ENCODE measurements around the gene C2CD3. TPM values are rescaled to one million over a fixed set of nuclear protein-coding genes. Genes with fewer than 3 reads are reported as not detected.

The C2CD3 gene
- total and polyA plus RNA-seq, 9 of the 15 experiments (the other 6 are each of a cell fraction or from before 2014, with no cell fraction given) = 4.4 to 20.2 (median 15.4) TPM

DNA sequence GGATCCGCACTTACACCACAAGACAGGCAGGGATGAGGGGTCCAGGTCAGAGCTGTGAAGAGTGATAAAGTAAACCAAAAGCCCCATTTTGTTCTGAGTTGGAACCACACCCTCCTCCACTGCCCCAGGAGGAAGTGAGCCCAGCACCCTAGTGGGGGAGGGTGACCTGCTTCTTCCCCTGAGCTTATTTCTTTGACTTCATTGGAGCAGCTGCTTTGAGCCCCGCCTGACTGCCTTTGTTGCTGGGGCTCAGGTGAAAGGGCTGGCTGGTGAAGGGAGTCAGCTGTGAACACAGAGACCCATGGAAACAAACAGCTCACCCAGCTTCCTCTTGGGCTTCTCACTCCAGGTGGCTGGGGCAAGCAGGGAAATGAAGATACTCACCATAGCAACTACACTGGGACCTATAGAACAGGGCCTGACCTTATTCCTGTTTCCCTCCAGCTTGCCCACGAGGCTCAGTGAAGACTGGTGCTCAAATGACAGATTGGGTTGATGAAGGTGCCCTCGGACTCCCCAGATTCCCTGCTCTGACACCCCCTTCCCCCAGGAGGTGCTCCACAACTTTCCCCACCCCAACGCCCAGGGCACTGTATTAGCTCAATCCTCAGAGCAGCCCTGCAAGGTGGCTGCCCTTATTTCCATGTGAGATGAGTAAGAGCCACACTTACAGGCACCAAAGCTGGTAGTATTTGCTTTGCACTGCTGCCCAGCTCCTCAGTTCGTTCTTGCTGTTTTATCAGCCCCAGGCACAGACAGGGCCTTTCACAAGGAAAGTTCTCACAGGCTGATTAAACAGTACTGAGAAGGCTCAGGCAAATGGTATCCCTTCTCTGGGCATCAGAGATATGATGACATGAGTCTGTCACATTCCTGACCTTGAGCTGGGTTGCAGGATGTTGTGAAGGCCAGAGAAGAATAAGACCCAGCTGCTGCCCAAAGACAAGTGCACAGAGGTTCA lies 190.5 kb downstream of the C2CD3 start (continued):
- TF ChIP-seq REST (IDR thresholded peaks at IDR 0.05; ENCODE audit: borderline replicate concordance) (no peak), REST (CRISPR knock-in tag; IDR thresholded peaks at IDR 0.05; ENCODE audit: low read depth) (no peak), ERF (CRISPR knock-in tag; IDR thresholded peaks at IDR 0.05) (no peak), CREB1 (IDR thresholded peaks at IDR 0.05) (no peak), CREB1 (CRISPR knock-in tag; IDR thresholded peaks at IDR 0.05) (0 out of 2 replicates have a peak, but pooled peaks have one; percentile 19), FIP1L1 (IDR thresholded peaks at IDR 0.05; ENCODE audit: low read depth, low read length, poor library complexity, severe bottlenecking) (no peak), ZNF41 (CRISPR knock-in tag; conservative IDR thresholded peaks at IDR 0.05) (no peak), RBBP5 (IDR thresholded peaks at IDR 0.05; ENCODE audit: borderline replicate concordance, insufficient read depth, low read length, poor library complexity, severe bottlenecking) (peak; percentile 17), NBN (IDR thresholded peaks at IDR 0.05; ENCODE audit: low read depth) (no peak), NFIC (IDR thresholded peaks at IDR 0.05) (peak; percentile 38; the same call in 1 of the 2 replicates), ZNF766 (CRISPR knock-in tag; conservative IDR thresholded peaks at IDR 0.05) (no peak), HMBOX1 (IDR thresholded peaks at IDR 0.05) (0 out of 2 replicates have a peak, but pooled peaks have one; percentile 12), HBP1 (CRISPR knock-in tag; IDR thresholded peaks at IDR 0.05) (no peak), MXI1 (IDR thresholded peaks at IDR 0.05; ENCODE audit: low read depth, low read length) (peak; percentile 25; the same call in 1 of the 2 replicates), ZNF143 (CRISPR knock-in tag; IDR thresholded peaks at IDR 0.05) (no peak), MEF2D (tag; conservative IDR thresholded peaks at IDR 0.05; ENCODE audit: low read depth) (no peak)
- TF ChIP-seq, protein P1, sequence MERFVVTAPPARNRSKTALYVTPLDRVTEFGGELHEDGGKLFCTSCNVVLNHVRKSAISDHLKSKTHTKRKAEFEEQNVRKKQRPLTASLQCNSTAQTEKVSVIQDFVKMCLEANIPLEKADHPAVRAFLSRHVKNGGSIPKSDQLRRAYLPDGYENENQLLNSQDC (CRISPR knock-in tag; IDR thresholded peaks at IDR 0.05) = no peak
